GM13977 (cell line): ENCODE data around the gene TMEM198.

Experiments
- DNase-seq: peaks from one replicate; pipeline ENCODE4 v3.0.0; 2012; ENCODE audit warnings: low spot score
- in situ Hi-C: fragments of 300-500 bp; cut with MboI; formaldehyde crosslinking; loops from one replicate; pipeline ENCODE4 v1.12.0; 2022; ENCODE audit warnings: low sequenced_read_pairs, low pct_unique_long_range_greater_than_20kb, mixed read lengths, inconsistent platforms; ENCODE audit not compliant: unreplicated experiment
- TF ChIP-seq, protein P1 (sequence below): IDR thresholded peaks from 2 replicates; pipeline ENCODE4 v1.5.1; 2012; ENCODE audit warnings: mild to moderate bottlenecking, control low read depth; ENCODE audit not compliant: insufficient read depth; ENCODE audit errors: extremely low read depth, missing control alignments

The TMEM198 gene

DNA sequence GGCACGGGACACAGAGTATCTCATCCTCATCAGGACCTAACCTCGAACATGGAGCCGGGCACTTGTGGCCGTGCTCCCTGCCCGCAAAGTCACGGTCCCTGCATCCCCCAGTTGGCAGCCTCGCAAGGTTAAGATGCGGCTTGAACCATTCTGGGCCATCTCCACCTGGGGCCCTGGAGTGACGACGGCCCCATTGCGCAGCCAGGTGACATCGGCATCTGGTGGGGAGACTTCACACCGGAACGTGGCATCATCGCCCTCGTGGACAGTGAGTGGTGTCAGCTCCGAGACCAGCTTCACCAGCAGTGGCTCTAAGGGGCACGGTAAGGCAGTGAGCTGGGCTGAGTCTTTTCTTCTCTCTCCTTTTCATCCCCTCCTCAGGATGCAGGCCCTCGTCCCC, 12.6 kb downstream of the TMEM198 start:
- no peak for DNase-seq
- in situ Hi-C loops: no loop called here
- TF ChIP-seq, protein P1, sequence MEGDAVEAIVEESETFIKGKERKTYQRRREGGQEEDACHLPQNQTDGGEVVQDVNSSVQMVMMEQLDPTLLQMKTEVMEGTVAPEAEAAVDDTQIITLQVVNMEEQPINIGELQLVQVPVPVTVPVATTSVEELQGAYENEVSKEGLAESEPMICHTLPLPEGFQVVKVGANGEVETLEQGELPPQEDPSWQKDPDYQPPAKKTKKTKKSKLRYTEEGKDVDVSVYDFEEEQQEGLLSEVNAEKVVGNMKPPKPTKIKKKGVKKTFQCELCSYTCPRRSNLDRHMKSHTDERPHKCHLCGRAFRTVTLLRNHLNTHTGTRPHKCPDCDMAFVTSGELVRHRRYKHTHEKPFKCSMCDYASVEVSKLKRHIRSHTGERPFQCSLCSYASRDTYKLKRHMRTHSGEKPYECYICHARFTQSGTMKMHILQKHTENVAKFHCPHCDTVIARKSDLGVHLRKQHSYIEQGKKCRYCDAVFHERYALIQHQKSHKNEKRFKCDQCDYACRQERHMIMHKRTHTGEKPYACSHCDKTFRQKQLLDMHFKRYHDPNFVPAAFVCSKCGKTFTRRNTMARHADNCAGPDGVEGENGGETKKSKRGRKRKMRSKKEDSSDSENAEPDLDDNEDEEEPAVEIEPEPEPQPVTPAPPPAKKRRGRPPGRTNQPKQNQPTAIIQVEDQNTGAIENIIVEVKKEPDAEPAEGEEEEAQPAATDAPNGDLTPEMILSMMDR: no peak

DNA sequence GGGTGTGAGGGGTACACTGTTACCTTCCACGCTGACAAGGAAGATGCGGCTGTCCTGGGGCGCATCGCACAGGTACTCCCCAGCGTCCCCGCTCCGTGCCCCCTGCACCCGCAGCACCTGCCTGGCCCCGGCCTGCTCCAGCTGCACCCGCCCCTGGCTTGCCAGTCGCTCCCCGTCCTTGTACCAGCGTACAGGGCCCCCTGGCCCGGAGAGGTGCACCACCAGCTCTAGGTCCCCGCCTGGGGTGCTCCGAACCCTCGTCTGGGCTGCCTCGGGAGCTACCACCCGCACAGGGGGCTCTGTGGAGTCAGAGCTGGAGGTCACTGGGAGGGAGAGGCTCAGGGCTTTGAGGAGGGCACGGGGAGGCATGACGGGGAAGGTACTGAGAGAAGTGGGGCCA, 13.5 kb downstream of the TMEM198 start:
- TF ChIP-seq, protein P1: no peak
- in situ Hi-C loops: no loop called here
- DNase-seq: no peak

DNA sequence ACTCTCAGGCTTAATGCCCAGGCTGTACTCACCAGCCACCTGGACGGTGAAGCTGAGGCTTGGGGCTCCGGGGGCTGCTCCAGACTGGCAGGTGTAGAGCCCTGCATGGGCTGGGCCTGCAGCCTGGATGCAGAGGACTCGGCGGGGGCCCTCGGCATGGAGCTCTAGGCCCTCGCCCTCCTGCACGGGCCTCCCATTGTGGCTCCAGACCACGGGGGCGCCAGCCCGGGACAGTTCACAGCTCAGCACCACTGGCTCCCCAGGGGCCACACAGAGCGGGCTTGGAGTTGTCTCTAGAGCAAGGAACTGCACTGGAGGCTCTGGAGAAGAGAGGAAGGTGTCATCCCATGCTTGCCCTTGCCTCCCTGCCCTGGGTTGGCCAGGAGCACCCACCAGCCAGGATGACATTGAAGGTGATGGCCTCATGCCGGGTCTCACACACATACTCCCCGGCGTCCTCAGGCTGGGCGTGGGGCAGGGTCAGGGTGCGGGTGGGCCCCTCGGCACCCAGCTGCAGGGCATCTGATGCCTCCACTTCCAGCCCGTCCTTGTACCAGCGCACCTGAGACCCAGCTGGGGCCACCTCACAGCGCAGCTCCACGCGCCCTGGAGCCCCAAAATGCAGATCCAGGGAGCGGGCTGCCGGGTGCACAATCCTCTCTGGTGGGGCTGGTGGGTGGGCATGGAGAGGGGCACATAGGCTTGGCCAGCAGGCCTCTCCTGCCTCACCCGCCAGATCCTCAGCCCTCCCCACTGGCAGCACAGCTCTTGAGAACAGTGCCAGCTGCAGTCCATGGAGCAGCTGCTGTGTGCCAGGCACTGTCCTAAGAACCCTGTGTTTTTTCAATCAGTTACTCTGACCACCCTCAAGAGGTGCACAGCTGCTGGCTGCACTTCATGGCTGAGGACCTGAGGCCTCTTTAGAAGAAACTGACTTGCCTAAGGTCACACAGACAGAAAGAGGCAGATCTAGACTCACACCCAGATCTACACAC, 14.3 kb downstream of the TMEM198 start:
- in situ Hi-C loops: no loop called here
- no peak for DNase-seq
- TF ChIP-seq, protein P1: no peak

DNA sequence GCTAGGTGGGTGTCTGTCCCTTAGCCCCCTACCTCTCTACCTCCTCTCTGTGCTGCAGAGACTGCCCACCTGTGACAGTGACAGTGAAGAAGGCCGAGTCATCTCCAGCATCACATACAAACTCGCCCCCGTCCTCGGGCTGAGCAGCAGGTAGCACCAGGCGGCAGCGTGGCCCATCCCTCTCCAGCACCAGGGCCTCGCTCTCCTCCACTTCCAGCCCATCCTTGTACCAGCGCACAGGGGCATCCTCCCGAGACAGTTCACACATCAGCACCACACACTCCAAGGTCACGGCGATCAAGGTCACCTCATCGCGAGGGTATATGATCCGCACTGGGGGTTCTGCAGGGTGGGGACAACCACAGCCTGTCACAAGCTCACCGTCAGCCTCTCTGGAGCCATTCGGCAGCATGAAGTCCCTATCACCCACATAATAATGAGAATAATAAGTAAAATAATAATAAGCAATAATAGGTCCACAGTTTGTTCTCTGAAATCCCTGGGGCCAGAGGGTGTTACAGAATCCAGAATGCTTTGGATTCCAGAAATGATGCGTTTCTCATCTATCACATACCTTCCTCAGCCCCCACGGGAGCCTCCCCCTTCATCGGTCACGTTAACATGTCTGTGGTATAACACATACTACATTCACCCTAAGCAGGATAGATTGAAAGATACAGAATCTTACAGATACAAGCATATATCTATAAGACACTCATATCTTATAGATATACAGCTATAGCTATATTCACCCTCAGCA, 15.5 kb downstream of the TMEM198 start:
- TF ChIP-seq, protein P1: no peak
- DNase-seq: no peak
- in situ Hi-C loops: no loop called here

DNA sequence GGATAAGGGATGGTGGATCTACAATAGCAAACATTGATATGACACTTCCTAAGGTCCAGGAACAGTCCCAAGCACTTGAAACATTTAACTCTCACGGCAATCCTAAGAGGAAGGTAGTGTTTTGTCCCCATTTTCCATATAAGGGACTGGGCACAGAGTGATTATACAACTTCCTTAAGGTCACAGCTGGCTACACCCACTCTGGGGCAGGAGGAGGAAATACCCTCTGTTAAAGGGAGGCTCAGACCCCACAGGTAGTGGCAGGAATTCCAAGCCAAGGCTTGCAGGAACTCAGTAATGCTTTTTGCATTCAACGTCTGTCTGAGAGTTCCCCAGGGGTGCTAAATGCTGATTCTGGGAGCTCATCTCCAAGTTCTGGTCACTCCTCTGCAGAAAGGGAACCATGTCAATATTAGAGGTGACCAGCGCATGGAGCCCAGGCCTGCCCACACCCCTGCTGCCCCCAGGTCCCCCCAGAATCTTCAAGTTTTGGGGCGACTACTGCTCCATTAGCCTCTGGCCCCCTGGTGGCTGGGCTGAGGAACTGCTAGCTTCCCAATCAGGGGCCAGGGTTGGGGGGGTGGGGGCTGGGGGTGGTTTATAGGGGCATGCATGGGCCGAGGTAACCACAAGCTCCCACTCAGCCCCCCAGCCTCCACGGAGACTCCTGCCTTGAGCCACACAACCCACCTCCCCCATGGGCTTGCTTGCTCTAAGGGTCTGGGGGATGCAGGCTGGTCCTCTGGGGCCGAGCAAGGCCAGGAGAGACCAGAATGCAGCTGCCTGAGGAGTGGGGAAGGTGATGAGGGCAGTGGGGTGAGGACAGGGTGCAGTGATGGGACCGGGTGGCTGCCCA, 16.4 kb downstream of the TMEM198 start:
- in situ Hi-C loops: no loop called here
- TF ChIP-seq, protein P1: peak; percentile 69
- DNase-seq: peak; percentile 80

DNA sequence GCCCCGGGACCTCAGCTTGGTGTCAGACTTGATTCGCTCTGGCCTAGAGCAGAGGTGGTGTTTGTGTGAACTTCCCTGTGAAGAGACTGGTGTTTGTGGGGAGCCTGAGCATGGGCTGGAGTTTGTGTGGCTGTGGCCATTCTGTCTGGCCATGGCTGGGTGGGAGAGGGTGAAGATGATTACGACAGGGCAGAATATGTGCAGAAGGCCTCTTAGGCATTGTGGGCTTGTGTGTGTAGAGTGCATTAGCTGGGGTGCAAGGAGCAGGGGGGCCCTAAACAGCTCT, 17.0 kb downstream of the TMEM198 start:
- DNase-seq: no peak
- TF ChIP-seq, protein P1: no peak
- in situ Hi-C loops: no loop called here
